GM12878 (cell line): ENCODE data around the gene DMD. TPM values are rescaled to one million over a fixed set of nuclear protein-coding genes. Genes with fewer than 3 reads are reported as not detected.

Experiments used
- ATAC-seq: fragments of 200-7000 bp; cut with Tn5 transposase; 3 replicates; pipeline ENCODE4 v1.9.1; 2020; ENCODE audit warnings: mild to moderate bottlenecking, moderate library complexity
- BruUV-seq: library from RNA; stranded (reverse); fragments of 400-500 nt; replicated peaks from 2 replicates; lab custom pipeline; 2021; lab: Mats Ljungman, UMichigan
- CTCF ChIA-PET: fragments of 300-600 bp; sonication (Branson Sonifier 250); formaldehyde crosslinking; extraction: SDS; loops from one replicate; lab custom pipeline; 2021; ENCODE audit warnings: inconsistent platforms; lab: Yijun Ruan, JAX
- POLR2A ChIA-PET: fragments of 350-600 bp; formaldehyde crosslinking; extraction: SDS; loops from one replicate; lab custom pipeline; 2021; ENCODE audit warnings: inconsistent platforms; lab: Charles Lee
- RAD21 ChIA-PET: fragments of 300-600 bp; sonication (Branson Sonifier 250); formaldehyde crosslinking; loops from one replicate; lab custom pipeline; 2023; ENCODE audit warnings: antibody characterized with exemption; ENCODE audit not compliant: unreplicated experiment; lab: Charles Lee
- SMC1A ChIA-PET: fragments of 300-600 bp; sonication (Branson Sonifier 250); formaldehyde crosslinking; loops from one replicate; lab custom pipeline; 2023; ENCODE audit not compliant: unreplicated experiment, uncharacterized antibody; lab: Charles Lee
- DNase-seq: peaks from one replicate; pipeline ENCODE4 v3.0.0-alpha.2; 2011; ENCODE audit warnings: low read depth, low spot score
- FAIRE-seq: peaks from 3 replicates; lab custom pipeline; 2011; peaks lifted over from hg19 to GRCh38; lab: Jason Lieb, UNC
- H2AFZ ChIP-seq: 2 replicates; pipeline ENCODE4 v1.6.0; 2011; ENCODE audit warnings: low read depth, low read length, control low read depth; ENCODE audit not compliant: control insufficient read depth
- H3K27ac ChIP-seq: 2 replicates; pipeline ENCODE4 v1.5.1; 2011; ENCODE audit warnings: control low read depth; ENCODE audit not compliant: control insufficient read depth, insufficient read depth
- H3K27me3 ChIP-seq, 2 experiments: replicated peaks in 1 of 2; 2 replicates each; pipeline versions ENCODE4 v1.6.0 to v1.6.1; 2011; ENCODE audit warnings: low read length in 1 of 2; ENCODE audit not compliant: control insufficient read depth in 2 of 2, insufficient read depth in 2 of 2
- H3K36me3 ChIP-seq, 2 experiments: 2 replicates each; pipeline ENCODE4 v1.5.1; 2011; ENCODE audit warnings: low read length in 1 of 2; ENCODE audit not compliant: control insufficient read depth in 2 of 2, insufficient read depth in 2 of 2
- H3K4me1 ChIP-seq: 2 replicates; pipeline ENCODE4 v1.6.1; 2011; ENCODE audit warnings: mild to moderate bottlenecking, low read length, moderate library complexity, mixed read lengths; ENCODE audit not compliant: control insufficient read depth, insufficient read depth
- H3K4me2 ChIP-seq: 2 replicates; pipeline ENCODE4 v1.6.0; 2011; ENCODE audit warnings: control low read depth; ENCODE audit not compliant: control insufficient read depth, insufficient read depth
- H3K4me3 ChIP-seq: fragments of 200-600 bp; sonication (generic); 2 replicates; pipeline ENCODE4 v1.5.1; 2016
- H3K79me2 ChIP-seq: 2 replicates; pipeline ENCODE4 v1.6.0; 2011; ENCODE audit warnings: low read length; ENCODE audit not compliant: control insufficient read depth, insufficient read depth
- H3K9ac ChIP-seq: 2 replicates; pipeline ENCODE4 v1.8.0; 2011; ENCODE audit warnings: low read length, control low read depth, mixed read lengths; ENCODE audit not compliant: control insufficient read depth, insufficient read depth
- H3K9me3 ChIP-seq: replicated peaks from 3 replicates; pipeline ENCODE4 v1.5.1; 2011; ENCODE audit warnings: mild to moderate bottlenecking, low read length; ENCODE audit not compliant: control insufficient read depth, insufficient read depth
- H4K20me1 ChIP-seq: 2 replicates; pipeline ENCODE4 v1.6.0; 2011; ENCODE audit not compliant: control insufficient read depth, insufficient read depth
- ELK1 ChIP-seq: IDR thresholded peaks from 2 replicates; pipeline ENCODE4 v1.6.1; 2012; ENCODE audit warnings: low read depth, low read length, improper control_type of control experiment
- HDAC6 ChIP-seq: fragments of 200-600 bp; sonication (generic); IDR thresholded peaks from one replicate; pipeline ENCODE4 v1.8.0; 2017; ENCODE audit warnings: antibody characterized with exemption; ENCODE audit not compliant: unreplicated experiment
- IKZF2 ChIP-seq, 2 experiments: fragments of 450-650 bp; IDR thresholded peaks; 2 replicates each; pipeline ENCODE4 v1.6.1; 2017; ENCODE audit warnings: mild to moderate bottlenecking in 2 of 2, moderate library complexity in 2 of 2
- KAT2A ChIP-seq: conservative IDR thresholded peaks from 2 replicates; pipeline ENCODE4 v1.6.1; 2011; ENCODE audit warnings: low read depth, low read length; ENCODE audit not compliant: control insufficient read depth
- MEF2B ChIP-seq: fragments of 450-650 bp; IDR thresholded peaks from 2 replicates; pipeline ENCODE4 v1.6.1; 2018; ENCODE audit warnings: mild to moderate bottlenecking, moderate library complexity; ENCODE audit not compliant: partially characterized antibody, poor library complexity, severe bottlenecking
- NKRF ChIP-seq: fragments of 450-650 bp; conservative IDR thresholded peaks from 2 replicates; pipeline ENCODE4 v1.6.1; 2017; ENCODE audit warnings: mild to moderate bottlenecking, moderate library complexity
- RAD21 ChIP-seq: IDR thresholded peaks from 2 replicates; pipeline ENCODE4 v1.6.1; 2011; ENCODE audit warnings: mild to moderate bottlenecking, low read depth, low read length, moderate library complexity; ENCODE audit not compliant: insufficient read depth
- SIN3A ChIP-seq: IDR thresholded peaks from 2 replicates; pipeline ENCODE4 v1.6.1; 2012; ENCODE audit warnings: low read depth, low read length, improper control_type of control experiment
- SMC3 ChIP-seq: IDR thresholded peaks from 2 replicates; pipeline ENCODE4 v1.6.1; 2011; ENCODE audit warnings: low read length, improper control_type of control experiment, borderline replicate concordance
- SUZ12 ChIP-seq: fragments of 200-600 bp; sonication (generic); IDR thresholded peaks from one replicate; pipeline ENCODE4 v1.6.1; 2018; ENCODE audit warnings: antibody characterized with exemption, mild to moderate bottlenecking; ENCODE audit not compliant: unreplicated experiment
- YY1 ChIP-seq: IDR thresholded peaks from 2 replicates; pipeline ENCODE4 v1.6.1; 2011; ENCODE audit warnings: low read depth, mild to moderate bottlenecking, low read length
- ZBTB4 ChIP-seq: fragments of 450-650 bp; formaldehyde crosslinking; IDR thresholded peaks from 2 replicates; pipeline ENCODE4 v1.4.0; 2022; ENCODE audit warnings: mild to moderate bottlenecking, moderate library complexity
- WGBS: methylation state at CpG from one replicate; pipeline ENCODE4 v1.1.6; 2016; ENCODE audit warnings: low lambda C conversion rate; ENCODE audit not compliant: insufficient replicate concordance, insufficient coverage; ENCODE audit errors: missing lambda C conversion rate; 5-methylcytosine and 5-hydroxymethylcytosine counted together
- in situ Hi-C: fragments of 300-500 bp; cut with MboI; formaldehyde crosslinking; loops from 9 replicates; pipeline ENCODE4 v1.14.3; 2018; ENCODE audit warnings: mixed read lengths
- intact Hi-C: fragments of 100-400 bp; cut with micrococcal nuclease; formaldehyde crosslinking; loops from one replicate; pipeline ENCODE4 v1.14.2; 2022; ENCODE audit not compliant: unreplicated experiment
- polyA plus RNA-seq, 11 experiments: library from polyadenylated mRNA; depleted of rRNA in 4 of 11; unstranded in 6 of 11; stranded (reverse) in 5 of 11; fragments of >200 nt; fragmentation: Nextera tagmentation in 4 of 11; fragmentation: Illumina TruSeq in 1 of 11; extraction: Ambion mirVana in 4 of 11; extraction: Trizol in 1 of 11; gene quantifications; 1 replicate in 1 of 11; 2 replicates in 10 of 11; pipeline versions ENCODE4 v1.2.1 to v1.2.3, GENCODE V29; 2011 to 2016; ENCODE audit warnings: inconsistent platforms in 2 of 11, missing spikeins in 2 of 11, low read depth in 1 of 11
- total RNA-seq, 4 experiments: library from RNA; depleted of rRNA in 3 of 4; stranded (reverse); fragments of >200 nt in 3 of 4; fragmentation: Illumina TruSeq in 1 of 4; extraction: Trizol in 1 of 4; gene quantifications; 2 replicates each; pipeline versions ENCODE4 v1.2.1 to v1.2.3, GENCODE V29; 2013 to 2021
- TF ChIP-seq, protein P1 (sequence below), 3 experiments: IDR thresholded peaks in 2 of 3; conservative IDR thresholded peaks in 1 of 3; 2 replicates each; pipeline ENCODE4 v1.5.1; 2011; ENCODE audit warnings: low read depth in 3 of 3, low read length in 3 of 3, mild to moderate bottlenecking in 3 of 3, control low read depth in 2 of 3, moderate library complexity in 2 of 3, inconsistent platforms in 1 of 3, mixed read lengths in 1 of 3; ENCODE audit not compliant: control insufficient read depth in 2 of 3, insufficient read depth in 1 of 3; ENCODE audit errors: extremely low read depth in 1 of 3
- TF ChIP-seq, protein P2 (sequence below): IDR thresholded peaks from 2 replicates; pipeline ENCODE4 v1.6.1; 2012; ENCODE audit warnings: low read length, inconsistent platforms

DMD gene
- total and polyA plus RNA-seq, 10 of the 15 experiments (the other 5 are each of a cell fraction or from before 2014, with no cell fraction given): 1.4 to 24.3 (median 4.3) TPM

GRCh38 chrX:31374786-31375185 lies 1836.6 kb downstream of the DMD start:
- Histone ChIP-seq H3K79me2 (no peaks in the 10 kb centered on the region), H3K4me3 (no peak overlapping the region), H3K9me3 (no peaks in the 10 kb centered on the region; the same call in 2 of the 3 replicates), H3K4me2 (no peak overlapping the region), H3K27me3 (no peaks in the 10 kb centered on the region), H3K36me3 (no peaks in the 10 kb centered on the region), H3K4me1 (no peaks in the 10 kb centered on the region), H3K27ac (no peak overlapping the region), H4K20me1 (no peaks in the 10 kb centered on the region), H2AFZ (no peak overlapping the region), H3K9ac (no peak overlapping the region)
- no TSS peak for BruUV-seq
- DNase-seq (no peak), FAIRE-seq (no peak), ATAC-seq (no peak)
- intact Hi-C loops: no loop called here
- ChIA-PET RAD21 (no interaction called here), CTCF (no interaction called here), SMC1A (no interaction called here), POLR2A (no interaction called here)
- in situ Hi-C loops: no loop called here
- WGBS: 49% methylated on average over 4 of the region's 4 CpGs
- TF ChIP-seq, protein P1, sequence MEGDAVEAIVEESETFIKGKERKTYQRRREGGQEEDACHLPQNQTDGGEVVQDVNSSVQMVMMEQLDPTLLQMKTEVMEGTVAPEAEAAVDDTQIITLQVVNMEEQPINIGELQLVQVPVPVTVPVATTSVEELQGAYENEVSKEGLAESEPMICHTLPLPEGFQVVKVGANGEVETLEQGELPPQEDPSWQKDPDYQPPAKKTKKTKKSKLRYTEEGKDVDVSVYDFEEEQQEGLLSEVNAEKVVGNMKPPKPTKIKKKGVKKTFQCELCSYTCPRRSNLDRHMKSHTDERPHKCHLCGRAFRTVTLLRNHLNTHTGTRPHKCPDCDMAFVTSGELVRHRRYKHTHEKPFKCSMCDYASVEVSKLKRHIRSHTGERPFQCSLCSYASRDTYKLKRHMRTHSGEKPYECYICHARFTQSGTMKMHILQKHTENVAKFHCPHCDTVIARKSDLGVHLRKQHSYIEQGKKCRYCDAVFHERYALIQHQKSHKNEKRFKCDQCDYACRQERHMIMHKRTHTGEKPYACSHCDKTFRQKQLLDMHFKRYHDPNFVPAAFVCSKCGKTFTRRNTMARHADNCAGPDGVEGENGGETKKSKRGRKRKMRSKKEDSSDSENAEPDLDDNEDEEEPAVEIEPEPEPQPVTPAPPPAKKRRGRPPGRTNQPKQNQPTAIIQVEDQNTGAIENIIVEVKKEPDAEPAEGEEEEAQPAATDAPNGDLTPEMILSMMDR (IDR thresholded peaks at IDR 0.05 in 2 of 3, conservative IDR thresholded peaks at IDR 0.05 in 1 of 3; ENCODE audit: control insufficient read depth in 2 of 3, extremely low read depth in 1 of 3, insufficient read depth in 1 of 3, low read depth in 3 of 3, low read length in 3 of 3): no peak
- TF ChIP-seq MEF2B: no peak
- TF ChIP-seq KAT2A: no peak
- TF ChIP-seq YY1: no peak
- TF ChIP-seq RAD21: no peak
- no peak for TF ChIP-seq ELK1
- TF ChIP-seq HDAC6: no peak
- TF ChIP-seq SUZ12: no peak
- TF ChIP-seq, protein P2, sequence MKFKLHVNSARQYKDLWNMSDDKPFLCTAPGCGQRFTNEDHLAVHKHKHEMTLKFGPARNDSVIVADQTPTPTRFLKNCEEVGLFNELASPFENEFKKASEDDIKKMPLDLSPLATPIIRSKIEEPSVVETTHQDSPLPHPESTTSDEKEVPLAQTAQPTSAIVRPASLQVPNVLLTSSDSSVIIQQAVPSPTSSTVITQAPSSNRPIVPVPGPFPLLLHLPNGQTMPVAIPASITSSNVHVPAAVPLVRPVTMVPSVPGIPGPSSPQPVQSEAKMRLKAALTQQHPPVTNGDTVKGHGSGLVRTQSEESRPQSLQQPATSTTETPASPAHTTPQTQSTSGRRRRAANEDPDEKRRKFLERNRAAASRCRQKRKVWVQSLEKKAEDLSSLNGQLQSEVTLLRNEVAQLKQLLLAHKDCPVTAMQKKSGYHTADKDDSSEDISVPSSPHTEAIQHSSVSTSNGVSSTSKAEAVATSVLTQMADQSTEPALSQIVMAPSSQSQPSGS: no peak
- TF ChIP-seq IKZF2 (IDR thresholded peaks at IDR 0.05): no peak
- TF ChIP-seq SIN3A: no peak
- TF ChIP-seq NKRF: no peak
- no peak for TF ChIP-seq SMC3
- TF ChIP-seq ZBTB4: no peak
